NCI-H2107 treated with DMSO at 0.1 percent for 48 hours (cell line): ENCODE data around the gene KRTAP9-1.
"Not testable (repeated sequence)": the region's sequence is repeated elsewhere in the genome, so short reads cannot be mapped to it uniquely, and the experiment has no call there.

Experiments used
- DNase-seq: peaks from one replicate; lab custom pipeline; 2025; ENCODE audit not compliant: unreplicated experiment; lab: John Stamatoyannopoulos, UW

KRTAP9-1 gene

GRCh38 chr17:41178843-41179616 lies 10.7 kb upstream of the KRTAP9-1 start:
- no peak for DNase-seq

- DNase-seq, result no peak
These were observed 5.2 kb upstream of the KRTAP9-1 start, which contains the start of gene KRTAP4-1 for GRCh38 chr17:41184480-41184961. Gene KRTAP4-1 (minus strand): TSS chr17:41184911. CDS start chr17:41184854, 57 bp downstream.

- DNase-seq, result no peak
These were observed 4.7 kb upstream of the KRTAP9-1 start for GRCh38 chr17:41185001-41185400.

GRCh38 chr17:41186872-41187271 lies 2.8 kb upstream of the KRTAP9-1 start:
- no peak for DNase-seq

GRCh38 chr17:41190328-41190727 lies 641 bp downstream of the KRTAP9-1 start:
- no peak for DNase-seq

- no peak for DNase-seq
These were observed 6.4 kb downstream of the KRTAP9-1 start for GRCh38 chr17:41196068-41196467.

GRCh38 chr17:41199421-41200078 lies 9.9 kb downstream of the KRTAP9-1 start:
- no peak for DNase-seq

- peak; percentile 11 for DNase-seq
These were observed 22.3 kb downstream of the KRTAP9-1 start for GRCh38 chr17:41211845-41212466.

- DNase-seq, result peak; percentile 28
These were observed 23.0 kb downstream of the KRTAP9-1 start for GRCh38 chr17:41212524-41213169.

- DNase-seq, result no peak
These were observed 26.0 kb downstream of the KRTAP9-1 start for GRCh38 chr17:41215681-41216080.

- DNase-seq, result no peak
These were observed 34.1 kb downstream of the KRTAP9-1 start for GRCh38 chr17:41223821-41224220.

- no peak for DNase-seq
These were observed 36.4 kb downstream of the KRTAP9-1 start for GRCh38 chr17:41226051-41226450.

- not testable (repeated sequence) for DNase-seq
These were observed 37.0 kb downstream of the KRTAP9-1 start, which contains the start of gene KRTAP9-2 for GRCh38 chr17:41226598-41227095. Gene KRTAP9-2 (plus strand): TSS chr17:41226648. CDS start chr17:41226655, 7 bp downstream.

- DNase-seq, result no peak
These were observed 40.4 kb downstream of the KRTAP9-1 start for GRCh38 chr17:41230094-41230493.

GRCh38 chr17:41231731-41232130 lies 42.0 kb downstream of the KRTAP9-1 start:
- DNase-seq, result no peak

- not testable (repeated sequence) for DNase-seq
These were observed 42.9 kb downstream of the KRTAP9-1 start, which contains the start of gene KRTAP9-3 for GRCh38 chr17:41232399-41233105. Gene KRTAP9-3 (plus strand): TSS chr17:41232449. CDS start chr17:41232502, 53 bp downstream.

- DNase-seq, result not testable (repeated sequence)
These were observed 47.4 kb downstream of the KRTAP9-1 start for GRCh38 chr17:41237116-41237515.

- DNase-seq, result not testable (repeated sequence)
These were observed 48.3 kb downstream of the KRTAP9-1 start, which contains the start of gene KRTAP9-8 for GRCh38 chr17:41237949-41238437. Gene KRTAP9-8 (plus strand): TSS chr17:41237999. CDS start chr17:41238052, 53 bp downstream.
